Upper lobe of left lung (tissue), 4 donors: Measurements from ENCODE around the gene ARHGAP15.

Experiments
- POLR2A ChIP-seq, 4 donors: fragments of 450-650 bp; IDR thresholded peaks; one replicate each; pipeline ENCODE4 v1.5.1; 2016 to 2017; ENCODE audit warnings: antibody characterized with exemption in 4 of 4, mild to moderate bottlenecking in 2 of 4
- POLR2AphosphoS5 ChIP-seq, 2 donors: sonication (generic); formaldehyde crosslinking; IDR thresholded peaks; one replicate each; pipeline ENCODE4 v1.5.1; 2017; ENCODE audit warnings: antibody characterized with exemption in 2 of 2
- TF ChIP-seq, protein P1 (sequence below), 6 experiments: fragments of 450-650 bp in 4 of 6; fragments of 200-600 bp in 2 of 6; sonication (generic) in 2 of 6; IDR thresholded peaks; one replicate each; pipeline ENCODE4 v1.5.1; 2016 to 2019; ENCODE audit warnings: antibody characterized with exemption in 6 of 6

DNA sequence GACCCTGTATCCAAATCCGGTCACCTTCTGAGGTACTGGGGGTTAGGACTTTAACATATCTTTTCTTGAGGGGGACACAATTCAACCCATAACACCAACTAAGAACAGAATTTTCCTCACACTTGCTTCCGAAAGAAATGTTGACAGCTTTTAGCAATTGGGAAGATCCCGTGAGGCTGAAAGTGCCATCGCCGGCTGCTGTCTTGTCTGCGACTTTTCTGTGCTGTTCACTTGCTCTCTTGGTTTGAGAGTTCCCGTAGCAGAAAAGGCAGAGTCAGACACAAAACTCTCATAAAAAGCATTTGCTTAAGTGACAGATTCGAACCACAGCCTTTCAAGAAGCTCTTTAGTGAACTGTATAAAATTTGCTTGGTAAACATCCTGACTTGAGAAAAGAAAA, 253.4 kb downstream of the ARHGAP15 start:
- TF ChIP-seq, protein P1, sequence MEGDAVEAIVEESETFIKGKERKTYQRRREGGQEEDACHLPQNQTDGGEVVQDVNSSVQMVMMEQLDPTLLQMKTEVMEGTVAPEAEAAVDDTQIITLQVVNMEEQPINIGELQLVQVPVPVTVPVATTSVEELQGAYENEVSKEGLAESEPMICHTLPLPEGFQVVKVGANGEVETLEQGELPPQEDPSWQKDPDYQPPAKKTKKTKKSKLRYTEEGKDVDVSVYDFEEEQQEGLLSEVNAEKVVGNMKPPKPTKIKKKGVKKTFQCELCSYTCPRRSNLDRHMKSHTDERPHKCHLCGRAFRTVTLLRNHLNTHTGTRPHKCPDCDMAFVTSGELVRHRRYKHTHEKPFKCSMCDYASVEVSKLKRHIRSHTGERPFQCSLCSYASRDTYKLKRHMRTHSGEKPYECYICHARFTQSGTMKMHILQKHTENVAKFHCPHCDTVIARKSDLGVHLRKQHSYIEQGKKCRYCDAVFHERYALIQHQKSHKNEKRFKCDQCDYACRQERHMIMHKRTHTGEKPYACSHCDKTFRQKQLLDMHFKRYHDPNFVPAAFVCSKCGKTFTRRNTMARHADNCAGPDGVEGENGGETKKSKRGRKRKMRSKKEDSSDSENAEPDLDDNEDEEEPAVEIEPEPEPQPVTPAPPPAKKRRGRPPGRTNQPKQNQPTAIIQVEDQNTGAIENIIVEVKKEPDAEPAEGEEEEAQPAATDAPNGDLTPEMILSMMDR (IDR thresholded peaks at IDR 0.05) = no peak
- TF ChIP-seq POLR2A (IDR thresholded peaks at IDR 0.05) (no peak), POLR2AphosphoS5 (IDR thresholded peaks at IDR 0.05) (no peak)
